Measurements from ENCODE around the gene EIF4E1B. TPM values are rescaled to one million over a fixed set of nuclear protein-coding genes. Genes with fewer than 3 reads are reported as not detected.
"Not testable (repeated sequence)": the region's sequence is repeated elsewhere in the genome, so short reads cannot be mapped to it uniquely, and the experiment has no call there.

The EIF4E1B gene
- total RNA-seq, 2 experiments from 2014 or later = not detected

DNA sequence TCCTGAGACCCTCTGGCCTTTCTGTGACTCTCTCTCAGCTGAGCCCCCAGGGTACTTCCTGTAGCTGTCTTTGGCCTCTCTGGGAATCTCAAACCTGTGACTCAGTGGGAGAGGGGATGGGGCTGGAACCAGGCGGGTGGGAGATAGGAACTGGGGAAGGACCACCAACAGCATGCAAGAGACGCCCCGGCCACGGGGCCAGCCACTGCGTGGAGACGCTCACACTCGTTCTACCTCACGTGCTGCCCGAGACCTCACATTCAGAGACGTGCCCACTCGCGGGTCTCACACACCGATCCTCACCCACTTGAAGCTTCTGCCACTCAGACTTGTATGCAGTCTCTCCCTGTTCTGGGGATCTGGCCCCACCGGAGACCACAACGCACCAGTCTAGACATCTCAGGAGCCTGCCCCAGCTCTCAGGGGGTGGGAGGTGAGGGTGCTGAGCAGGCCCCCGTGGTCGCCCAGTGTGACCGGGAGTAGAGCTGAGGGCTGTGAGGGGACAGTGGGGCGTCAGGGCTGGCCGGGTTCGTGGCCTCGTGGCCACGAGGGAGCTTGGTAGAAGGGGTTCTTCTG is 34.3 kb upstream of the EIF4E1B start:
- peaks cover 1% of the 10 kb centered on the region for H3K27me3 Mint-ChIP-seq
- H3K4me3 Mint-ChIP-seq = peak overlapping the region; percentile 69
- H3K36me3 Mint-ChIP-seq (ENCODE audit: low read depth) = no peaks in the 10 kb centered on the region
- POLR2A ChIA-PET = interaction anchor here (0.6 to 1.6 kb wide), 3 partner anchors 180 to 482 kb away, joined by 3 to 6 read pairs (median 3); partner anchors contain the start of gene CLTB
- H3K27ac Mint-ChIP-seq = no peak overlapping the region
- CTCF ChIA-PET = interaction anchor here (0.6 to 1.8 kb wide), 7 partner anchors 17 to 866 kb away, joined by 3 to 5 read pairs (median 4); partner anchors contain the start of gene CLTB
- H3K4me1 Mint-ChIP-seq = peaks cover 10% of the 10 kb centered on the region
- DNase-seq = no peak
- H3K9me3 Mint-ChIP-seq = peaks cover 3% of the 10 kb centered on the region

DNA sequence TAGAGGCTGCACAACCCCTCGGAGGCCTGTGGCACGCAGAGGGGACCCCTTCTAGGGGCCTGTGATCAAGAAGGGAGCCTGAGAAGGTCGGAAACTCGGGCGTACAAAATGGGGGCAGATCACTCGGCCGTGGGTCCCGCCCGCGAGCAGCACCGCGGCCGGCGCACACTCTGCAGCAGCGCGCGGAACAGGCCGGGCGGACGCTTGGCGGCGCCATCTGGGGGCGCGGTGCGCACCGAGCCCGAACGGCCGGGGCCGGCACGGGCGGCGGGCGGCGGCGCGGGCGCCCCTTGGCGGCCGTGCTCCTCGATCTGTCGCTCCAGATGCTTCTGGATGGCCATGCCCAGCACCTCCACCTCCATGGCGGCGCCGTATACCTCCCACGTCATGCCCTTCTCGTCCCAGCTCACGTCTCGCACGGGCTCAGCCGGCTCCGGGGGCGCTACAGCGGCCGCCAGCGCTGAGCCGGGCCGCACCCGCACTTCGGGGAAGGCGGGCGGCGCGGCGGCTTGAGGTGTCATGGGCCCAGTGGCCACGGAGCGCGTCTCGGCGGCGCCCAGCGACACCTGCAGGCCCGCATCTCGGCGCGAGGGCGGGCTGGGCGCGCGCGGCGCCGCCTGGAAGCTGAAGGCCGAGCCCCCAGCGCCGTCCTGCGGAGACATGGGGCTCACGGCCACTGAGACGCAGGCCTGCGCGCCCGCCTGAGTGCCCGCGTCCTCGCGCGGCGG is 33.6 kb upstream of the EIF4E1B start:
- CTCF ChIA-PET = interaction anchor here (1.1 to 1.8 kb wide), 7 partner anchors 18 to 867 kb away, joined by 3 to 5 read pairs (median 4); partner anchors contain the start of gene CLTB
- peak; percentile 66 for DNase-seq
- POLR2A ChIA-PET = interaction anchor here (1.6 kb wide), 1 partner anchor 181 kb away, joined by 6 read pairs; the partner anchor contains the start of gene CLTB
- peaks cover 10% of the 10 kb centered on the region for H3K4me1 Mint-ChIP-seq
- no peaks in the 10 kb centered on the region for H3K36me3 Mint-ChIP-seq (ENCODE audit: low read depth)
- H3K4me3 Mint-ChIP-seq = peak overlapping the region; percentile 69
- peaks cover 3% of the 10 kb centered on the region for H3K9me3 Mint-ChIP-seq
- no peak overlapping the region for H3K27ac Mint-ChIP-seq
- peaks cover 1% of the 10 kb centered on the region for H3K27me3 Mint-ChIP-seq

DNA sequence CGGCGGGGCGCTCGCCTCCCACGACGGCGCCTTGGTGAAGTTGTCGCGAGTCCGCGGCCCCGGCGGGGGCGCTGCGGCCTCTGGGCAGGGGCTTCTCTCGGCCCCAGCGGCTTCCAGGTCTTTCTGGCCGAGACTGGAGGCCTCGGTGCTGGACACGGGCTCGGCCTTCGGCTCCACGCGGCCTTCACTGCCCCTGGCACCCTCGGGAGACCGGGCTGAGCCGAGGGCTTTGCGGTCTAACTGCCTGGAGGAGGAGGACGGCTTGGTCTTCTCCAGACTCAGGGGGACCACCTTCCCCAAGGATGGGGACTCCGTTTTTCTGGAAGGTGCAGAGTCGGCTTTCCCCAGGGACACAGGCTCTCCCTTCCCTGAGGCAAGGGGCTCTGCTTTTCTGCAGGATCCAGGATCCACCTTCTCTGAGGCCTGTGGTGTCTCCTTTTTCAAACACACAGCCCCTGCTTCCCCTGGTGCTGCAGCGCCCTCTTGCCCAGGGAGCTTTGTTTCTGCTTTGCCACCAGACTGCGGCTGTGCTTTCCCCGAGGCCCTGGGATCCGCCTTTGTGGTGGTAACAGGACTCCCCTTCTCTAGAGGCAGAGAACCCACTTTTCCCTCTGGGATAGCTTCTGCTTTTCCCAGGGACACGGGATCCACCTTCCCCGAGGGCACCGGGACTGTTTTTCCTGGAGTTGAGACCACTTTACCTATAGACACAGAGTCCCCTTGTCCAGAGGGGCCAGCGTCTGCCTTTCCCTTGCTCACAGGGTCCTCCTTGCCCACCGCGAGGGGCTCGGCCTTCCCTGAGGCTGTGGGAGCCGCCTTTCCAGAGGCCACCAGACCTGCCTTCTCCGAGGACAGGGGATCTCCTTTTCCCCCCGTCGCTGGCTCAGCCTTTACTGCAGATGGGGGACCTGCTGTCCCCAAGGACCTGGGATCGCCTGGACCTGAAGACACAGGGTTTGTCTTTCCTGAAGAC is 32.8 kb upstream of the EIF4E1B start:
- no peaks in the 10 kb centered on the region for H3K36me3 Mint-ChIP-seq (ENCODE audit: low read depth)
- peaks cover 3% of the 10 kb centered on the region for H3K9me3 Mint-ChIP-seq
- no peak overlapping the region for H3K4me3 Mint-ChIP-seq
- peaks cover 10% of the 10 kb centered on the region for H3K4me1 Mint-ChIP-seq
- CTCF ChIA-PET = interaction anchor here (1.1 to 1.8 kb wide), 5 partner anchors 19 to 868 kb away, joined by 3 to 4 read pairs (median 4); partner anchors contain the start of gene CLTB
- H3K27me3 Mint-ChIP-seq = peaks cover 1% of the 10 kb centered on the region
- DNase-seq = no peak
- POLR2A ChIA-PET = interaction anchor here (1.6 kb wide), 1 partner anchor 182 kb away, joined by 6 read pairs; the partner anchor contains the start of gene CLTB
- no peak overlapping the region for H3K27ac Mint-ChIP-seq

DNA sequence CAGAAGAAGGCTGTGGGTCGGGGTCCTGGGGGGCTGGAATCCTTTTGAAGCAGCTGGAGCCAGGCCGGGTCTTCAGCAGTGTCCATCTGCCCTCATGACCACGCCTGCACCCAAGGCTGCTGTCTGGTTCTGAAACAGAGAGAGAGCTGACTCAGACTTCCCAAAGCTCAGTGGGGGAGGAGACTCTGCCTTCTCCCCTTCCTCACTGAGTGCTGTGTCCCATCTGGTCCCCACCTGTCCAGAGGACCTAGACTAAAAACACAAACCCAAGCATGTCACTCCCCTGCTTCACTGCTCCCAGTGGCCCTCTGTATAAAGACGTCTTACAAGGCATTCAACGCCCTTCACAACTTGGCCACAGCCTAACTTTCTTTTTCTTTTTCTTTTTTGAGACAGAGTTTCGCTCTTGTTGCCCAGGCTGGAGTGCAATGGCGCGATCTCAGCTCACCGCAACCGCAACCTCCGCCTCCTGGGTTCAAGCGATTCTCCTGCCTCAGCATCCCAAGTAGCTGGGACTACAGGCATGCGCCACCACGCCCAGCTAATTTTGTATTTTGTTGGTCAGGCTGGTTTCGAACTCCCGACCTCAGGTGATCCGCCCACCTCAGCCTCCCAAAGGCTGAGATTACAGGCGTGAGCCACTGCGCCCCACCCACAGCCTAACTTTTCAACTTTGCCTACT is 30.6 kb upstream of the EIF4E1B start:
- H3K4me1 Mint-ChIP-seq; H3K27me3 Mint-ChIP-seq; CTCF ChIA-PET; H3K36me3 Mint-ChIP-seq (ENCODE audit: low read depth); H3K9me3 Mint-ChIP-seq; H3K4me3 Mint-ChIP-seq; DNase-seq: not testable (repeated sequence)
- POLR2A ChIA-PET = interaction anchor here (0.7 kb wide), 1 partner anchor 57 kb away, joined by 3 read pairs; no protein-coding TSS in a partner anchor
- H3K27ac Mint-ChIP-seq = peak overlapping the region; percentile 67

DNA sequence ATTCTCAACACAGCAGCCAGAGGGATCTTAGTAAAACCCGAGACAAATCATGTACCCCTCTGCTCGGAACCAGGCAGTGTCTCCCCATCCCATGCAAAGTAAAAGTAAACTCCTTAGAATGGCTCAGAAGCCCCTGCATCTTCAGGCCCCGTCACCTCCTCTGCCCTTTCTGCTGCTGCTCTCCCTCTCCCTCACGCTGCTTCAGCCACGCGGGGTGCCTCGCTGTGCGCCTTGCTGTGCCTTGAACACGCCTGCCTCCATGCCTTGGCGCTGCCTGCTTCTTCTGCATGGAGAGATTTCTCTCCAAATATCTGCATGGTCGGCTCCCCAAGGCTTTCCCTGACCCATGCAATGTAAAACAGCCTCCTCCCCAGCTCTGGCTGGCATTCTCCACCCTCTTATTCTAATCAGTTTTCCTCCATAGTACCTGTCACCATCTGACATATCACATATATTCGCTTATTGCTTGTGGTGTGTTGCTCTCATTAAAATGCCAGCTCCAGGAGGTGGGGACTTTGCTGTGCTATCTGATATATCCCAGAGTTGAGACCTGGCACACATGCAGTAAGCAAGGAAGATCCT is 28.5 kb upstream of the EIF4E1B start:
- POLR2A ChIA-PET = no interaction called here
- Mint-ChIP-seq H3K27ac (no peak overlapping the region), H3K4me3 (no peak overlapping the region), H3K36me3 (ENCODE audit: low read depth) (no peaks in the 10 kb centered on the region), H3K9me3 (no peaks in the 10 kb centered on the region), H3K4me1 (peaks cover 5% of the 10 kb centered on the region), H3K27me3 (peaks cover 6% of the 10 kb centered on the region)
- CTCF ChIA-PET = no interaction called here
- DNase-seq = no peak

DNA sequence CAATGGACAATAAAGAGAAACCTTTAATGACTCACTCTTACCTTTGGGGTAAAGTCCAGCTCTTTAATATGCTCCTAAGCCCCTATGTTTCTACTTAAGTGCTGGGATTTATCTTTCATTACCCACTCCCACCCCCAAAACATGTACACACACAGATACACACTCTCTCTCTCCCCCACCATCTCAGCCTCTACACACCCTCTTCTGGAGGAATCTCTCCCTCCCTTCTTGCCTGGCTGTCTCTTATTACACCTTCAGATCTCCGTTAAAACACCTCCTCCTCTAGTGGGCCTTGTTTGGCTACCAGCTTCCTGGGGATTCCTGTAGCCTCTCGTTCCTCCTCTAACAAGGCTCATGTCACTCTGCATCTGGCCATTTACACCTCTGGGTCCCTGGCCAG is 27.4 kb upstream of the EIF4E1B start:
- Mint-ChIP-seq H3K27me3 (peaks cover 6% of the 10 kb centered on the region), H3K9me3 (no peaks in the 10 kb centered on the region), H3K27ac (no peak overlapping the region), H3K4me3 (no peak overlapping the region), H3K36me3 (ENCODE audit: low read depth) (no peaks in the 10 kb centered on the region), H3K4me1 (peaks cover 5% of the 10 kb centered on the region)
- no peak for DNase-seq
- ChIA-PET CTCF (no interaction called here), POLR2A (no interaction called here)

DNA sequence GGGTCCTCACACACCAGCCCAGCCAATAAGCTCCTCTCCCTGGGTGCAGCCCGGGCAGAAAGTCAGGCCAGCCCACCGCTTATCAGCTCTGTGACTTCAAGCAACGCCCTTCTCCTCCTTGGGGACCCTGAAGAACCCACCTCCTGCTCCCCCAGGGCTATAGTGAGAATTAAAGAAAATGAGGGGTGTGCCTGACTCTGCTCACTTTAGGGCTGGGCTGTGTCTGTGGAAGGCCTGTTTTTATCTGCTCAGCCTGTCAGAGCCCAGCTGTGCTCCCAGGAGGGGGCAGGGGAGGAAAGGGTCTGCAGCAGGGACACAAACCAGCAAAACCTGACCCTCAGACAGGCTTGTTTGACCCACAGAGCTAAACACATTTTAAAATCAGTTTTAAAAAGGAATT is 24.4 kb upstream of the EIF4E1B start:
- Mint-ChIP-seq H3K27ac (no peak overlapping the region), H3K36me3 (ENCODE audit: low read depth) (peaks cover 3% of the 10 kb centered on the region), H3K27me3 (peaks cover 11% of the 10 kb centered on the region), H3K4me1 (peaks cover 10% of the 10 kb centered on the region), H3K4me3 (no peak overlapping the region), H3K9me3 (no peaks in the 10 kb centered on the region)
- no peak for DNase-seq
- CTCF ChIA-PET = interaction anchor here (0.7 to 1.4 kb wide), 2 partner anchors 15 to 1028 kb away, joined by 3 to 4 read pairs; no protein-coding TSS in a partner anchor
- POLR2A ChIA-PET = interaction anchor here (1.3 kb wide), 1 partner anchor 69 kb away, joined by 3 read pairs; the partner anchor contains the start of gene RNF44

DNA sequence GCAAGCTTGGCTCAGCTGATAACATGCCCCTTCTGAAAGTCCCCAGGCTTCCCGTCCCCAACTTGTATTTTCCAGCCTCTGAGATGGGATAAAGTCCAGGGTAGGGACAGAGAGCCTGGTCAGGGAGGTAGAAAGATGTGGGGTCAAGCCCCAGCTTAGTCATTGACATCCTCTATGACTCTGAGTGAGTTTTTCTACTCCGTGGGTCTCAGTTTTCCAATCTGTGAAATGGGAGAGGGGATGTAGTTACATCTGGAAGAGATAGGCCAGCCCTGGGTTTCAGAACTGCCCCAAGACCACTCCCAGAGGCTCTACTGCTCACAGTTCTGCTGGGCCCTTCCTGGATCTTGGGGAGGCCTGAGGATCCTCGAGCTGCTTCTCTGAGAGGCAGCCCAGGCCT is 23.6 kb upstream of the EIF4E1B start:
- DNase-seq = no peak
- Mint-ChIP-seq H3K4me1 (peaks cover 13% of the 10 kb centered on the region), H3K27ac (no peak overlapping the region), H3K27me3 (peaks cover 17% of the 10 kb centered on the region), H3K9me3 (no peaks in the 10 kb centered on the region), H3K4me3 (no peak overlapping the region), H3K36me3 (ENCODE audit: low read depth) (peaks cover 3% of the 10 kb centered on the region)
- POLR2A ChIA-PET = interaction anchor here (1.3 kb wide), 1 partner anchor 70 kb away, joined by 3 read pairs; the partner anchor contains the start of gene RNF44
- CTCF ChIA-PET = interaction anchor here (1.4 kb wide), 1 partner anchor 14 kb away, joined by 4 read pairs; no protein-coding TSS in a partner anchor

DNA sequence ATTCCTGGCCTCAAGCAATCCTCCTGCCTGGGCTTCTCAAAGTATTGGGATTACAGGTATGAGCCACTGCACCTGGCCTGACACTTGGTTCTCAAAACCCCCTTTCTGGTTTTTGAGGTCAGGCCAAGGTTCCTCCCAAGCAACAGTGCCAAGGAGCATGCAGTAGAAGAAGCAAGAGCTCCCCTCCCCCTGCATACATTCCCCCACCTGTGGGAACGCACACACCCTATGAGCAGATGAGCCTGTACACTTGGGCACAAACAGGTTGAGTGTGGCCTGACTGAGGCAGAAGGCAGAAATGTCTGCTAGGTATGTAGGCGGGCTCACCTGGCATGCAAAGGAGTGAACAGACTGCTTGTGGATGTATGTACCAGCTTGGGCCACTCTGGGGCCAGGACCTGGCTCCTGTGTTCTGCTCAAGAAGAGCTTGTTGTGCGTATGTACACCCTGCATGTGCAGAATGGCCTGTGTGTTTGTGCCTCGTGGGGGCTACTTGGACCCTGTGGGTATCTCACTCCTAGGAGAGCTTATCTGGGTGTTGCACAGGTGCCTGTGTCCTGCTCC is 22.3 kb upstream of the EIF4E1B start:
- peaks cover 3% of the 10 kb centered on the region for H3K36me3 Mint-ChIP-seq (ENCODE audit: low read depth)
- H3K4me1 Mint-ChIP-seq = peaks cover 13% of the 10 kb centered on the region
- POLR2A ChIA-PET = no interaction called here
- peak overlapping the region; percentile 92 for H3K4me3 Mint-ChIP-seq
- DNase-seq = no peak
- CTCF ChIA-PET = interaction anchor here (1.2 to 1.8 kb wide), 2 partner anchors 35 to 879 kb away, joined by 4 to 5 read pairs; no protein-coding TSS in a partner anchor
- H3K27me3 Mint-ChIP-seq = peaks cover 25% of the 10 kb centered on the region
- no peak overlapping the region for H3K27ac Mint-ChIP-seq
- no peaks in the 10 kb centered on the region for H3K9me3 Mint-ChIP-seq

DNA sequence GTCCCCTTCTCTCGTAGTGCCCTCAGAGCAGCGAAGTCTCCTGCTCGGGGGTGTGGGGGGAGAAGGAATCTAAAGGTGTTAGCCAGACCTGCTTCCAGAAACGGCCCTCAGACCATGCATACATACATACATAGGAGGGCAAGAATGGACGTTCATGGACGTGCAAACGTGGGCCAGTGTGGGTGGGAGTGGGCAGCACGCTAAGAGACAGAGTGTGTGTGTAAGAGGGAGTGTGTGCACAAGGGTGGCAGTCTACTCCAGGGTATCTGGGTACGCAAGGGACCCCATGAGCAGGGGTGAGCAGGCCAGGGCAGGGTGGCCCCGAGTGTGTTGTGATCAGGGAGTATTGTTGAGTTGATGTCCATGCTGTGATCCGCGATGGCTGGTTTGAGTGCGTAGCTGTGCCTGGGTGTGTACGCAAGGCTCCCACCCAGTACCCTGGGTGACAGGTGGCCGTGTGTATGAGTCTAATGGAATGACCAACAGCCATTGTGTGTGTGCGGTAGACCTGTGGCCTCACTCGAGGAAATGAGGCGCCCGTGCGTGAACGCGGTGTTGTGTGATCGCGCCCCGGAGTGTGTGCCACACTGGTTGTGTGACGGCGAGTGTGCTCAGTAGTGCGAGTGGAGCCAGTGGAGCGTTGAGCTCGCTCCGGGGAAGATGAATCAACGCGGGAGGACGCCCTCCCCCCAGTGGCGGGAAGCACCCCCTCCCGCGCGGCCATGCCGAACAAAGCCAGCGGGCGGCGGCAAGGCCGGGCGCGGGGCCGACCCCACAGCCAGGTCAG is 21.3 kb upstream of the EIF4E1B start:
- Mint-ChIP-seq H3K36me3 (ENCODE audit: low read depth) (peaks cover 3% of the 10 kb centered on the region), H3K27me3 (peaks cover 30% of the 10 kb centered on the region), H3K4me1 (peaks cover 13% of the 10 kb centered on the region), H3K9me3 (no peaks in the 10 kb centered on the region), H3K4me3 (peak overlapping the region; percentile 92), H3K27ac (peak overlapping the region; percentile 65)
- no peak for DNase-seq
- ChIA-PET CTCF (interaction anchor here (1.8 kb wide), 1 partner anchor 36 kb away, joined by 5 read pairs; no protein-coding TSS in a partner anchor), POLR2A (interaction anchor here (0.6 kb wide), 1 partner anchor 194 kb away, joined by 3 read pairs; no protein-coding TSS in a partner anchor)

Measured in activated CD4-positive, alpha-beta memory T cell treated with anti-CD3 and anti-CD28 coated beads, Interleukin-2, amount 10 ng/mL, durations not matched to agents 7 days and 5 days (primary cell).